ENCODE data around the gene SIGLEC8. TPM values are rescaled to one million over a fixed set of nuclear protein-coding genes. Genes with fewer than 3 reads are reported as not detected.

SIGLEC8 gene
- total RNA-seq, result not detected in 2 replicates

DNA sequence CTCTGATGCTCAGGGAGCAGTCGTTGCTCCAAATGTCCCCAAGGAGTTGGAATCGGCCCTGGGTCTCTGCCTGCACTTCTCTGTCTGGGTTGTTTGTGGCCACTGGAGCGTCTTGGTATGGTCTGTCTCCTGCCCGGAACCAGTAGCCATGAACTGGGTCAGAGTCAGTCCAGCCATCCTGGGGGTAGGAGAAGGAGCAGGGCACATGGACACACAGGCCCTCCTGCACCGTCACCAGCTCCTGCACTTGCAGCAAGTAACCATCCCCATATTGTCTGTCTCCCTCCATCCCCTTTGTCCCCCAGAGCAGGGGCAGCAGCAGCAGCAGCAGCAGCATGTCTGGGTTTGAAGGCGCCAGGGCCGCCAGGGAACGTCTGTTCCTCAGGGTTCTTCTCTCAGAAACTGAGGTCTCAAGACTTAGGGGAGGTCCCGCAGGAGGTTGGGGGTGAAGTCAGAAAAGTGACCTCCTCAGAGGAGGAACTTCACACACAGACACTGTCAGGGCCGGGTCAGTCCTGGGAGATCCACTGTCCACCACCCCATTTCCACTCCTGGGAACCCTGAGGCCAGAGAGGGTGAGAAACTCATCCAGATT lies at the start of gene SIGLEC8:
SIGLEC8 (minus strand) TSS at position 404 of the 595 bp plus-strand sequence; CDS start at position 337, 67 bp downstream.

DNA sequence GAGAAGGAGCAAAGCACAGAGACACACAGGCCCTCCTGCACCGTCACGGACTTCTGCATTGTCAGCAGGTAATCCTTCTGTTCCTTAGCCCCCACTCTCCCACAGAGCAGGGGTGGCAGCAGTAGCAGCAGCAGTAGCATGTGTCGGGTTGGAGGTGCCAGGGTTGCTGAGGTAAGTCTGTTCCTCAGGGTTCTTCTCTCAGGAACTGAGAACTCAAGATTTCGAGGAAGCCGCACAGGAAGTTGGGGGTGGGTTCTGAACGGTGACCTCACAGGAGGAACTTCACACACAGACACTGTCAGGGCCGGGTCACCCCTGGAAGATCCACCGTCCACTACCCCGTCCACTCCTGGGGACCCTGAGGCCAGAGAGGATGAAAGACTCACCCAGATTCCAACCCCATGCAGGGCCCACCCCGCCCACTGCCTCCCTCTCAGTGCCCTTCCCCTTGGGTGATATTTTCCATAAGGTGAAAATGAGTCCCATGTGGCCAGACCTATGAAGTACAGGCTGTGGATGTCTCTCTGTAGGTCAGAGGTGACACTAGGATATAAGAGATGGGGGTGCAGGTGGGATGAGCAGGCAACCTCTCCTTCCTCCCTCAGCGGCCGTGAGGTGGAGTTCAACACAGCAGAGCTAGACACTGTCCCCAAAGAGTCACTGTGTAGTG lies 43.5 kb upstream of the SIGLEC8 start, which contains the start of gene SIGLEC12:
SIGLEC12 (minus strand) TSS at position 207 of the 670 bp plus-strand sequence; CDS start at position 140, 67 bp downstream.

DNA sequence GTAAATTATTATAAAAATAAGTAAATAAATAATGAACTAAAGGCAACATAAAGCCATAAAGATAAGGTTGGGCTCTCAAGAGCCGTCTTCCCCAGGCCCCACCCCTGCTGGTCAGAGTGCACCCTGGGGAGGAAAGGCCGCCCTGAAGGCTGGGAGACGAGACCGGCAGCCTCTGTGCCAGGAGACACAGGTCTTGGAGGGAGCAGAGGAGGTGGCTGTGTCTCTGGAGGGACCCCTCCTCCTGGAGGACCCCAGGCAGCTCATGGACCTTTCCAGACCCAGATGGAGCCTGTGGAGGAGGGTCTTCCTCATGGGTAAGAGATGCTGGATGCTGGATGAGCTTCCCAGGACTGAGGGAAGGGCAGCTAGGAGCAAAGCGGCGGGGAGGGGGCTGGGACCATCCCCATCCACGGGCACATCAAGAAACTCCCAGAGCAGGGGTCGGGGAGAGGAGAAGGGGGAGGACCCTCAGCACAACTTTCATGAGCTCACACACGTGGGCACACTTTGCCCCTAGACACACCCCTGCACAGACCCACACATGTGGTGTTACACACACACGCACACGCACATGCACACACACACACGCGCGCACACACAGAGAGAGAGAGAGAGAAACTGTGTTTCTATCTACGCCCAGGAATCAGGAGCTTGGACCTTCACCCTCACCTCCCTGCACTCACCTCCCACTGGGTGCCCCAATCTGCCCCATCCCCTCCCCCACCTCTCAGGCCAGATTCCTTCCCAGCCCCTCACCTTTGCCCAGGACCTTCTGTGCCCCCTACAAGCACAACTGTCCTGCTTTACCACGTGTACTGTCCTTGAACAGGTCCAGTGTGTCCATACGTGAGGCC lies 20.4 kb upstream of the SIGLEC8 start, which contains the start of gene CEACAM18:
CEACAM18 (plus strand) TSS at position 159 of the 854 bp plus-strand sequence.

GRCh38 chr19:51417107-51417809 lies 41.0 kb downstream of the SIGLEC8 start, which contains the start of gene SIGLEC10:
Gene SIGLEC10, minus strand, starts transcription at chr19:51417642. Its CDS starts 61 bp downstream, at chr19:51417581.

Other genes starting within 250 kb of the SIGLEC8 start
- gene CD33, start 233.4 kb downstream of the SIGLEC8 start, total RNA-seq, result not detected in 2 replicates
- not detected in 2 replicates for gene SIGLECL1, start 207.4 kb downstream of the SIGLEC8 start, total RNA-seq
- gene IGLON5, start 146.8 kb downstream of the SIGLEC8 start, total RNA-seq, result 0.05 TPM in 1 of 2 replicates, not detected in the other
- 0.89 and 1.4 TPM in 2 replicates for gene VSIG10L, start 116.3 kb downstream of the SIGLEC8 start, total RNA-seq
- 58.8 and 149 TPM in 2 replicates for gene ETFB, start 92.1 kb downstream of the SIGLEC8 start, total RNA-seq
- not detected in 2 replicates for gene CLDND2, start 89.5 kb downstream of the SIGLEC8 start, total RNA-seq
- not detected in 2 replicates for gene NKG7, start 85.8 kb downstream of the SIGLEC8 start, total RNA-seq
- gene LIM2, start 70.5 kb downstream of the SIGLEC8 start, total RNA-seq, result not detected in 2 replicates
- not detected in 2 replicates for gene C19orf84, start 67.9 kb downstream of the SIGLEC8 start, total RNA-seq
- gene SIGLEC10, start 40.8 kb downstream of the SIGLEC8 start, total RNA-seq, result not detected in 2 replicates
- not detected in 2 replicates for gene CEACAM18, start 20.1 kb upstream of the SIGLEC8 start, total RNA-seq
- not detected in 2 replicates for gene SIGLEC12, start 43.3 kb upstream of the SIGLEC8 start, total RNA-seq
- gene SIGLEC6, start 73.2 kb upstream of the SIGLEC8 start, total RNA-seq, result not detected in 2 replicates
- 7.7 and 29.9 TPM in 2 replicates for gene ZNF175, start 112.8 kb upstream of the SIGLEC8 start, total RNA-seq
- not detected in 2 replicates for gene SIGLEC5, start 171.9 kb upstream of the SIGLEC8 start, total RNA-seq
- gene SIGLEC14, start 188.4 kb upstream of the SIGLEC8 start, total RNA-seq, result not detected in 2 replicates
- 5.2 and 11.0 TPM in 2 replicates for gene SPACA6, start 234.9 kb upstream of the SIGLEC8 start, total RNA-seq

All from smooth muscle cell of the umbilical artery (primary cell).